Gastrocnemius medialis (tissue), 4 donors: ENCODE measurements around the gene SETD1A.

Source experiments
- POLR2A ChIP-seq, 2 donors: fragments of 450-650 bp; IDR thresholded peaks; one replicate each; pipeline ENCODE4 v1.6.1; 2017; ENCODE audit warnings: antibody characterized with exemption in 2 of 2, mild to moderate bottlenecking in 2 of 2, moderate library complexity in 2 of 2
- TF ChIP-seq, protein P1 (sequence below), 5 experiments: fragments of 450-650 bp in 3 of 5; fragments of 200-600 bp in 2 of 5; sonication (generic) in 2 of 5; IDR thresholded peaks in 4 of 5; conservative IDR thresholded peaks in 1 of 5; 1 replicate in 4 of 5; 2 replicates in 1 of 5; pipeline ENCODE4 v1.5.1; 2016 to 2019; ENCODE audit warnings: antibody characterized with exemption in 5 of 5, mild to moderate bottlenecking in 3 of 5, moderate library complexity in 3 of 5

- TF ChIP-seq, protein P1, sequence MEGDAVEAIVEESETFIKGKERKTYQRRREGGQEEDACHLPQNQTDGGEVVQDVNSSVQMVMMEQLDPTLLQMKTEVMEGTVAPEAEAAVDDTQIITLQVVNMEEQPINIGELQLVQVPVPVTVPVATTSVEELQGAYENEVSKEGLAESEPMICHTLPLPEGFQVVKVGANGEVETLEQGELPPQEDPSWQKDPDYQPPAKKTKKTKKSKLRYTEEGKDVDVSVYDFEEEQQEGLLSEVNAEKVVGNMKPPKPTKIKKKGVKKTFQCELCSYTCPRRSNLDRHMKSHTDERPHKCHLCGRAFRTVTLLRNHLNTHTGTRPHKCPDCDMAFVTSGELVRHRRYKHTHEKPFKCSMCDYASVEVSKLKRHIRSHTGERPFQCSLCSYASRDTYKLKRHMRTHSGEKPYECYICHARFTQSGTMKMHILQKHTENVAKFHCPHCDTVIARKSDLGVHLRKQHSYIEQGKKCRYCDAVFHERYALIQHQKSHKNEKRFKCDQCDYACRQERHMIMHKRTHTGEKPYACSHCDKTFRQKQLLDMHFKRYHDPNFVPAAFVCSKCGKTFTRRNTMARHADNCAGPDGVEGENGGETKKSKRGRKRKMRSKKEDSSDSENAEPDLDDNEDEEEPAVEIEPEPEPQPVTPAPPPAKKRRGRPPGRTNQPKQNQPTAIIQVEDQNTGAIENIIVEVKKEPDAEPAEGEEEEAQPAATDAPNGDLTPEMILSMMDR (IDR thresholded peaks at IDR 0.05 in 4 of 5, conservative IDR thresholded peaks at IDR 0.05 in 1 of 5): no peak
- TF ChIP-seq POLR2A (IDR thresholded peaks at IDR 0.05): no peak
Observed at GRCh38 chr16:31010585-31011325, 53.2 kb downstream of the SETD1A start, which contains the start of gene STX1B.
